ENCODE measurements around the gene GPR132.

The GPR132 gene

DNA sequence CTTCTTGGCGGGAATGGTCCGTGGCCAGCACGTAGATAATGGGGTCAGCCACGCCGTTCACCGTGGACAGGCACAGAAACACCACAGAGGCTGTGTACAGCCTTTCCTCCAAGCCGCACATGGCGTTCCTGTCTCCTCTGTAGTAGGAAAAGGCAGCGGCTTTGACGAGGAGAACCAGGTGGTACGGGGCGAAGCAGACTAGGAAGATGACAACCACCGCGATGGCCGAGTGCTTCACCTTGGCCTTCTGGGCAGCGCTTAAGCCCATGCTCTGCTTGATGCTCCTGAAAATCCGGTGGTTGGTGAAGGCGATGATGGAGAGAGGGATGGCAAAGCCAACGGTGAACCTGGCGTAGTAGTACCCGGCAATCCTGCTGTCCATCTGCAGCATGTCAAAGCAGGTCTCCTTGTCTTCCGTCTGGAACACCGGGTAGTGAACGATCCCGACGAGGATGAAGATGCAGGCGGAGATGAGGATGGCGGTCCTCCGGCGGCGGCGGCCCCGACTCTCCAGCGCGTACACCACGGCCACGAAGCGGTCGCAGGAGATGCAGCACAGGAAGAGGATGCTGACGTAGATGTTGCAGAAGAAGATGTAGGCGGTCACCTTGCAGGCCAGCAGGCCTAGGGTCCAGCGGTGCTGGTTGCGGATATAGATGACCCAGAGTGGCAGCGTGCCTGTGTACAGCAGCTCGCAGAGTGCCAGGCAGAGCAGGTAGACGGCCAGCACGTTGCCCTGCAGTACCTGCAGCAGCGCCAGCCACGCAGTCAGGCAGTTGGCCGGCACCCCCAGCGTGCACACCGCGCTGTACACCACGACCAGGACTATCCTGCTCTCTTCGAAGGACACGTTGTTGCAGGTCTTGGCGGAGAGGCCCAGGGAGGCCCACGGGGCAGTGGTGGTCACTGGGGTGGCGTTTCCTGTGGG is 13.8 kb downstream of the GPR132 start:
- no peaks in the 10 kb centered on the region for H3K4me1 ChIP-seq (ENCODE audit: insufficient read depth, low read length, severe bottlenecking)
- H3K4me2 ChIP-seq (ENCODE audit: low read length), result no peak overlapping the region
- H4K20me1 ChIP-seq (ENCODE audit: insufficient read depth, low read length), result no peaks in the 10 kb centered on the region
- H3K9me3 ChIP-seq (ENCODE audit: low read length), result no peaks in the 10 kb centered on the region
- H3F3A ChIP-seq (ENCODE audit: insufficient read depth, low read length), result no peaks in the 10 kb centered on the region
- no peaks in the 10 kb centered on the region for H3K36me3 ChIP-seq (ENCODE audit: insufficient read depth, low read length)
- H3K9ac ChIP-seq (ENCODE audit: low read length), result no peak overlapping the region
- H2AFZ ChIP-seq (ENCODE audit: low read length), result no peak overlapping the region
- H3K4me3 ChIP-seq (ENCODE audit: low read depth, low read length, poor library complexity, severe bottlenecking), result no peak overlapping the region
- no peaks in the 10 kb centered on the region for H3K79me2 ChIP-seq (ENCODE audit: insufficient read depth, low read length)
- peaks cover 12% of the 10 kb centered on the region; the same call in 1 of the 2 replicates for H3K27me3 ChIP-seq (ENCODE audit: insufficient read depth, low read length)
- TF ChIP-seq, protein P1, sequence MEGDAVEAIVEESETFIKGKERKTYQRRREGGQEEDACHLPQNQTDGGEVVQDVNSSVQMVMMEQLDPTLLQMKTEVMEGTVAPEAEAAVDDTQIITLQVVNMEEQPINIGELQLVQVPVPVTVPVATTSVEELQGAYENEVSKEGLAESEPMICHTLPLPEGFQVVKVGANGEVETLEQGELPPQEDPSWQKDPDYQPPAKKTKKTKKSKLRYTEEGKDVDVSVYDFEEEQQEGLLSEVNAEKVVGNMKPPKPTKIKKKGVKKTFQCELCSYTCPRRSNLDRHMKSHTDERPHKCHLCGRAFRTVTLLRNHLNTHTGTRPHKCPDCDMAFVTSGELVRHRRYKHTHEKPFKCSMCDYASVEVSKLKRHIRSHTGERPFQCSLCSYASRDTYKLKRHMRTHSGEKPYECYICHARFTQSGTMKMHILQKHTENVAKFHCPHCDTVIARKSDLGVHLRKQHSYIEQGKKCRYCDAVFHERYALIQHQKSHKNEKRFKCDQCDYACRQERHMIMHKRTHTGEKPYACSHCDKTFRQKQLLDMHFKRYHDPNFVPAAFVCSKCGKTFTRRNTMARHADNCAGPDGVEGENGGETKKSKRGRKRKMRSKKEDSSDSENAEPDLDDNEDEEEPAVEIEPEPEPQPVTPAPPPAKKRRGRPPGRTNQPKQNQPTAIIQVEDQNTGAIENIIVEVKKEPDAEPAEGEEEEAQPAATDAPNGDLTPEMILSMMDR (IDR thresholded peaks at IDR 0.05; ENCODE audit: low read length), result no peak
- no peak for TF ChIP-seq EZH2 (IDR thresholded peaks at IDR 0.05; ENCODE audit: borderline replicate concordance, low read length)
- H3K27ac ChIP-seq (ENCODE audit: low read depth, low read length, poor library complexity, severe bottlenecking), result no peak overlapping the region
- no peaks in the 10 kb centered on the region for H3K9me2 ChIP-seq (ENCODE audit: low read depth, low read length)

DNA sequence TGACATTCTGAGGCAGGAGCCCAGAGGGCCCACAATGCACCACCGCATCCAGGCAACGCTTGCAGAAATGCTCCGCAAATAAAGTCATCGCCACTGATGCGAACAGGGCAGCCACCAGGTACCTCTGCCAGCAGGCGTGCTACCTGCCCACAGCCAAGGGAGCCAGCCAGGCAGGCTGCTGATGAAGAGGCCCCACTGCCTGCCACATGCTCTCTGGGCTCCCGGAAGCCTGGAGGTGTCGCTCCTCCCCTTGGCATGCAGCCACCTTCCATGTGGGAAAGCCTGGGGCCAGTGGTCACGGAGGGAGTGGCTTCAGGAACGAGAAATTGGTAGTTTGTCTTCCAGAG is 14.7 kb downstream of the GPR132 start:
- no peaks in the 10 kb centered on the region for H3F3A ChIP-seq (ENCODE audit: insufficient read depth, low read length)
- H3K27me3 ChIP-seq (ENCODE audit: insufficient read depth, low read length), result peaks cover 5% of the 10 kb centered on the region; the same call in 1 of the 2 replicates
- no peaks in the 10 kb centered on the region for H3K9me2 ChIP-seq (ENCODE audit: low read depth, low read length)
- no peaks in the 10 kb centered on the region for H3K79me2 ChIP-seq (ENCODE audit: insufficient read depth, low read length)
- H3K4me2 ChIP-seq (ENCODE audit: low read length), result no peak overlapping the region
- peaks cover 3% of the 10 kb centered on the region for H3K4me1 ChIP-seq (ENCODE audit: insufficient read depth, low read length, severe bottlenecking)
- no peaks in the 10 kb centered on the region for H3K9me3 ChIP-seq (ENCODE audit: low read length)
- no peaks in the 10 kb centered on the region for H3K36me3 ChIP-seq (ENCODE audit: insufficient read depth, low read length)
- no peak overlapping the region for H3K27ac ChIP-seq (ENCODE audit: low read depth, low read length, poor library complexity, severe bottlenecking)
- no peaks in the 10 kb centered on the region for H4K20me1 ChIP-seq (ENCODE audit: insufficient read depth, low read length)
- no peak overlapping the region for H3K9ac ChIP-seq (ENCODE audit: low read length)
- H2AFZ ChIP-seq (ENCODE audit: low read length), result no peak overlapping the region
- no peak for TF ChIP-seq EZH2 (IDR thresholded peaks at IDR 0.05; ENCODE audit: borderline replicate concordance, low read length)
- TF ChIP-seq, protein P1 (IDR thresholded peaks at IDR 0.05; ENCODE audit: low read length), result no peak
- H3K4me3 ChIP-seq (ENCODE audit: low read depth, low read length, poor library complexity, severe bottlenecking), result no peak overlapping the region

DNA sequence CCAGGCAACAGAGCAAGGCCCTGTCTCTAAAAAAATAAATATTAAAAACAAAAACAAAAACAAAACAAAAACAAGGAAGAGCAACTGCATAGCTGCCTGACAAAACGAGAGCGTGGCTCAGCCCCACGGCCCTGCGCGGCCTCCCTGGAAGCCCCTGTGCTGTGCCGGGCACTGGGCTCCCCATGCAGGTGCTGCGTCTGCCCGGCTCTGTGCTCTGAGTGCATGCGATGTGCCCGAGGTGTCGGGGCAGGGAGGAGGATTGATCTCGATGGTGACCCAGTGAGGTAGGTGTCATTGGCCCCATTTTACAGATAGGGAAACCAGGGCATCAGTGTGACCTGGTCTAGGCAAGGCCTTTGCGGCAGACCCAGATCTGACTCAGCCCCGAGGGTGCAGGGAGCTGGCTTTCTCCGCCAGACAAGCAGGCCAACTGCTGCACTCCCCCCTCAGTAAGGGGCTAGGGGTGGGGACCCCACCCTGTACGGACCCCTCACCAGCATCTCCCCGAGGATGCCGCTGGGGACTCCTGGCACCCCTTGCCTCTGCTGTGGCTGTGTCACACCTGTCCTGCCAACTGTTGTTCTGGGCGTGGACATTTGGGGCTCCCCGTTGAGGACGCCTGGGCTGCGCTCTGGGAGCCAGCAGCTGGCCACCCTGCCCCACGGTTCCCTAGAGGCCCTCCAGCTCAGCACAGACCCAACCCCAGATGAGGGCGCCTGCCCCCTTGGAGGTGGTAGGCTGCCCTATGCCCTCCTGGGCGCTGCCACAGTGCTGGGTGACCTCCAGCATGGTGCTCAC is 15.3 kb downstream of the GPR132 start:
- peaks cover 5% of the 10 kb centered on the region; the same call in 1 of the 2 replicates for H3K27me3 ChIP-seq (ENCODE audit: insufficient read depth, low read length)
- H3K79me2 ChIP-seq (ENCODE audit: insufficient read depth, low read length), result no peaks in the 10 kb centered on the region
- H2AFZ ChIP-seq (ENCODE audit: low read length), result no peak overlapping the region
- H4K20me1 ChIP-seq (ENCODE audit: insufficient read depth, low read length), result no peaks in the 10 kb centered on the region
- no peak overlapping the region for H3K4me2 ChIP-seq (ENCODE audit: low read length)
- H3K36me3 ChIP-seq (ENCODE audit: insufficient read depth, low read length), result no peaks in the 10 kb centered on the region
- no peak overlapping the region for H3K9ac ChIP-seq (ENCODE audit: low read length)
- H3F3A ChIP-seq (ENCODE audit: insufficient read depth, low read length), result no peaks in the 10 kb centered on the region
- H3K9me2 ChIP-seq (ENCODE audit: low read depth, low read length), result no peaks in the 10 kb centered on the region
- H3K9me3 ChIP-seq (ENCODE audit: low read length), result no peaks in the 10 kb centered on the region
- H3K4me3 ChIP-seq (ENCODE audit: low read depth, low read length, poor library complexity, severe bottlenecking), result no peak overlapping the region
- H3K4me1 ChIP-seq (ENCODE audit: insufficient read depth, low read length, severe bottlenecking), result peaks cover 3% of the 10 kb centered on the region
- TF ChIP-seq, protein P1 (IDR thresholded peaks at IDR 0.05; ENCODE audit: low read length), result no peak
- no peak for TF ChIP-seq EZH2 (IDR thresholded peaks at IDR 0.05; ENCODE audit: borderline replicate concordance, low read length)
- H3K27ac ChIP-seq (ENCODE audit: low read depth, low read length, poor library complexity, severe bottlenecking), result no peak overlapping the region

All from OCI-LY1 (cell line).